MCF 10A (cell line): Measurements from ENCODE around the gene EMID1. TPM values are rescaled to one million over a fixed set of nuclear protein-coding genes. Genes with fewer than 3 reads are reported as not detected.

ENCODE experiments used
- Bru-seq: library from RNA; stranded (reverse); fragments of 400-500 nt; gene quantifications from one replicate; lab custom pipeline; 2021; lab: Mats Ljungman, UMichigan
- BruChase-seq, 2 experiments: library from RNA; stranded (reverse); fragments of 400-500 nt; gene quantifications; one replicate each; lab custom pipeline; 2021; lab: Mats Ljungman, UMichigan
- BruUV-seq: library from RNA; stranded (reverse); fragments of 400-500 nt; replicated peaks from 2 replicates; lab custom pipeline; 2021; lab: Mats Ljungman, UMichigan
- CTCF ChIA-PET: fragments of 300-600 bp; sonication (Branson Sonifier 250); formaldehyde crosslinking; extraction: SDS; loops from one replicate; lab custom pipeline; 2021; ENCODE audit warnings: antibody characterized with exemption, inconsistent platforms; lab: Yijun Ruan, JAX
- POLR2A ChIA-PET: fragments of 300-600, 350-650 bp; sonication (Branson Sonifier 250); formaldehyde crosslinking; extraction: SDS; loops from one replicate; lab custom pipeline; 2020; ENCODE audit warnings: antibody characterized with exemption, inconsistent platforms; lab: Yijun Ruan, JAX
- DNase-seq: peaks from one replicate; pipeline ENCODE4 v3.0.0-alpha.2; 2018; ENCODE audit not compliant: unreplicated experiment
- H3K27ac Mint-ChIP-seq: one replicate; pipeline ENCODE4 v1.8.0; 2022; ENCODE audit warnings: mild to moderate bottlenecking, low read depth, mixed read lengths; ENCODE audit not compliant: unreplicated experiment
- H3K27me3 Mint-ChIP-seq: one replicate; pipeline ENCODE4 v1.8.0; 2022; ENCODE audit warnings: mixed read lengths; ENCODE audit not compliant: insufficient read depth, unreplicated experiment
- H3K36me3 Mint-ChIP-seq: one replicate; pipeline ENCODE4 v1.8.0; 2022; ENCODE audit warnings: mild to moderate bottlenecking, moderate library complexity, mixed read lengths; ENCODE audit not compliant: insufficient read depth, unreplicated experiment
- H3K4me1 Mint-ChIP-seq: one replicate; pipeline ENCODE4 v1.8.0; 2022; ENCODE audit warnings: mixed read lengths; ENCODE audit not compliant: insufficient read depth, unreplicated experiment
- H3K4me3 Mint-ChIP-seq: one replicate; pipeline ENCODE4 v1.8.0; 2022; ENCODE audit warnings: mild to moderate bottlenecking, moderate library complexity, mixed read lengths; ENCODE audit not compliant: unreplicated experiment
- H3K9me3 Mint-ChIP-seq: one replicate; pipeline ENCODE4 v1.8.0; 2022; ENCODE audit warnings: mixed read lengths; ENCODE audit not compliant: unreplicated experiment
- CTCF ChIP-seq: fragments of 200-600 bp; IDR thresholded peaks from one replicate; pipeline ENCODE4 v1.8.0; 2022; ENCODE audit warnings: antibody characterized with exemption, mild to moderate bottlenecking; ENCODE audit not compliant: unreplicated experiment
- intact Hi-C: fragments of 100-400 bp; cut with micrococcal nuclease; formaldehyde crosslinking; loops from 2 replicates; pipeline ENCODE4 v1.14.1; 2022
- long read RNA-seq: library from polyadenylated mRNA; stranded (forward); transcript quantifications from one replicate; pipeline ENCODE4 v2.0.0, GENCODE V29; 2022
- total RNA-seq: library from RNA; stranded (reverse); gene quantifications from 2 replicates; pipeline ENCODE4 v1.2.3, GENCODE V29; 2022

Gene EMID1
- total RNA-seq (not detected in 2 replicates), Bru-seq, nascent RNA (percentile 2 among the genes with signal in this experiment), BruChase-seq, experiment 1, labeled RNA remaining after a 6-hour chase (percentile 2 among the genes with signal in this experiment), BruChase-seq, experiment 2, labeled RNA remaining after a 2-hour chase (not detected)
- long read RNA-seq, result 0 reads

GRCh38 chr22:29205594-29206371, at the start of gene EMID1:
Gene EMID1 (plus strand): TSS chr22:29205896. CDS start chr22:29206039, 143 bp downstream.
- intact Hi-C loops, result no loop called here

GRCh38 chr22:29155966-29156365, 49.7 kb upstream of the EMID1 start:
- Mint-ChIP-seq H3K36me3 (no peaks in the 10 kb centered on the region), H3K27me3 (peaks cover 15% of the 10 kb centered on the region), H3K4me3 (no peak overlapping the region), H3K4me1 (peaks cover 6% of the 10 kb centered on the region), H3K27ac (no peak overlapping the region), H3K9me3 (no peaks in the 10 kb centered on the region)
- no peak for DNase-seq
- BruUV-seq, result no TSS peak
- POLR2A ChIA-PET, result interaction anchor here (1.1 kb wide), 1 partner anchor 38 kb away, joined by 3 read pairs; no protein-coding TSS in a partner anchor
- no peak for TF ChIP-seq CTCF
- intact Hi-C loops, result loop anchor here (10.0 kb wide), 2 partner anchors 81 to 551 kb away; partner anchors contain the start of gene KREMEN1
- CTCF ChIA-PET, result interaction anchor here (0.7 kb wide), 1 partner anchor 116 kb away, joined by 3 read pairs; no protein-coding TSS in a partner anchor

More at GRCh38 chr22:29205594-29206371, at the start of gene EMID1:
- no peak within 1 kb of the TSS for H3K27ac Mint-ChIP-seq
- peaks cover 7% of the 10 kb centered on the region for H3K36me3 Mint-ChIP-seq
- ChIA-PET POLR2A (interaction anchor here (0.6 kb wide), 1 partner anchor 95 kb away, joined by 3 read pairs; no protein-coding TSS in a partner anchor), CTCF (interaction anchor here (0.6 to 3.4 kb wide), 3 partner anchors 15 to 40 kb away, joined by 3 to 8 read pairs (median 4); no protein-coding TSS in a partner anchor)
- H3K4me1 Mint-ChIP-seq, result peaks cover 10% of the 10 kb centered on the region
- H3K9me3 Mint-ChIP-seq, result no peaks in the 10 kb centered on the region
- no TSS peak for BruUV-seq
- DNase-seq, result no peak
- peaks cover 11% of the 10 kb centered on the region for H3K27me3 Mint-ChIP-seq
- no peak for TF ChIP-seq CTCF
- peak within 1 kb of the TSS; percentile 45 for H3K4me3 Mint-ChIP-seq

GRCh38 chr22:29156507-29156906, 49.2 kb upstream of the EMID1 start:
- ChIA-PET CTCF (no interaction called here), POLR2A (interaction anchor here (0.6 kb wide), 1 partner anchor 309 kb away, joined by 3 read pairs; no protein-coding TSS in a partner anchor)
- TF ChIP-seq CTCF, result no peak
- Mint-ChIP-seq H3K27ac (no peak overlapping the region), H3K4me1 (peaks cover 6% of the 10 kb centered on the region), H3K27me3 (peaks cover 19% of the 10 kb centered on the region), H3K9me3 (no peaks in the 10 kb centered on the region), H3K36me3 (no peaks in the 10 kb centered on the region), H3K4me3 (no peak overlapping the region)
- DNase-seq, result no peak
- BruUV-seq, result no TSS peak
- intact Hi-C loops, result loop anchor here (10.0 kb wide), 2 partner anchors 82 to 552 kb away; partner anchors contain the start of gene KREMEN1
